Activated naive CD8-positive, alpha-beta T cell treated with anti-CD3 and anti-CD28 coated beads, Interleukin-2, amount 50 U/mL, for 16 hours (primary cell): Measurements from ENCODE around the gene EDA.
"Not testable (repeated sequence)": the region's sequence is repeated elsewhere in the genome, so short reads cannot be mapped to it uniquely, and the experiment has no call there.

Experiments
- DNase-seq: peaks from one replicate; pipeline ENCODE4 v3.0.0-alpha.2; 2020; ENCODE audit warnings: low read depth, low spot score

The EDA gene

GRCh38 chrX:69951753-69952152, 335.8 kb downstream of the EDA start:
- DNase-seq, result no peak

- DNase-seq, result no peak
These were observed 343.8 kb downstream of the EDA start for GRCh38 chrX:69959712-69960111.

- no peak for DNase-seq
These were observed 345.6 kb downstream of the EDA start for GRCh38 chrX:69961365-69962072.

- DNase-seq, result no peak
These were observed 353.0 kb downstream of the EDA start for GRCh38 chrX:69968950-69969349.

GRCh38 chrX:69969460-69969859, 353.5 kb downstream of the EDA start:
- no peak for DNase-seq

- DNase-seq, result no peak
These were observed 371.8 kb downstream of the EDA start for GRCh38 chrX:69987691-69988090.

GRCh38 chrX:69988955-69989394, 373.1 kb downstream of the EDA start:
- DNase-seq, result no peak

DNA sequence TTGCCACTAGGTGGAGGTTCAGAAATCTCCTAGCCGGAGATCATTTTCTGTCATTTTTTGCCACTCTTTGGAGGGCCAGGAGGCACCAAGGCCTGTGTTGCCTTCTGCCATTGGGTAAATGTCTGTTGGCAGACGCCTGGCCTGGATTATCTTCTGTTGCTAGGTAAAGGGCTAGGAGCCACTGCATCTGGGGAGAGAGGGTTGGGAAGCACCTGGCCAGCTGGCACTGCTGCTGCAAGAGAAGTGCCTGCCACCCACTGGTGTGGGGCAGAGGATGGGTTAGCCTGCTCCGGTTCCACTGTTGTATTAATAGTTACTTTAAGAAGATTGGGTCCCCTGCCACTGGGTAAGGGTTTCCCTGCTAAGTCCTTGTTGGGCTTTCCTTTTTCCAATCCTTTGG, 375.8 kb downstream of the EDA start:
- no peak for DNase-seq

GRCh38 chrX:69993494-69993893, 377.6 kb downstream of the EDA start:
- DNase-seq, result no peak

DNA sequence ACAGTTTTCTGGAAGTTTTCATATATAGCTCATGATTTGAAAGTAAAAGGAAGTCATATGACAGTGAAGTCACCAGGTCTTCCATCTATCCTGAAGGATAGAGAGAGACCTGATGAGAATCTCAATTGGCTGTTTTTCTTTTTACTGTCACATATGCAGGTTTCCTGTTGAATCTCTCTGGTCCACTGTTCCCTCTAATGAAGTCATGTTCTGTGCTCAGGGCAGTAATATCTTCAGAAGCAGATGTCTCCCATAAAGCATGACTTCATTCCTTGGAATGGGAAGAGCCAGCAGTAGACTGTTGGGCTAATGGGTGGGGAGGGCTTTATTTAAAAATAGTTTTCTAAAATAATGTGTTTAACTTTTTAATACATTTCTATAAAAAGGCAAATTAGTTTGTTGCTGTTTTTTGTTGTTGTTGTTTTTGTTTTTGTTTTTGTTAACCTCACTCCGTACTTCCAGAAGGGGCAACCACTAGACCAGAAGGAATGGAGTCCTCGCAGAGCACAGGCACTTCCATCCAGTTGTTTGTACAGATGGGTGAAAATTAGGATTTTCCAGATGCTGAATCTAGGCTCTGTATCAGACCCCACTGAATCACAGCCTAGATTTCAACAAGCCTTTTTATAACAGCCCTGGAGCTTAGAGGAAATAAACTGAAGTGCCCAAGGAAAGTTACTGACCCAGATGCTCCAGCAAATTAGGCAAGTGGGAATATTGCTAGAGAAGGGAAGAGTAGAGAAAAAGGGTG, 379.6 kb downstream of the EDA start:
- no peak for DNase-seq

- no peak for DNase-seq
These were observed 380.2 kb downstream of the EDA start for GRCh38 chrX:69996113-69996468.

DNA sequence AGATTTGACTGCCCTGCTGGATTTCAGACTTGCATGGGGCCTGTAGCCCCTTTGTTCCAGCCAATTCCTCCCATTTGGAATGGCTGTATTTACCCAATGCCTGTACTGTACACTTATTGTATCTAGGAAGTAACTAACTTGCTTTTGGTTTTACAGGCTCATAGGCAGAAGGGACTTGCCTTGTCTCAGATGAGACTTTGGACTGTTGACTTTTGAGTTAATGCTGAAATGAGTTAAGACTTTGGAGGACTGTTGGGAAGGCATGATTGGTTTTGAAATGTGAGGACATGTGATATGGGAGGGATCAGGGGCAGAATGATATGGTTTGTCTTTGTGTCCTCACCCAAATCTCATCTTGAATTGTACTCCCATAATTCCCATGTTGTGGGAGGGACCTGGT, 382.4 kb downstream of the EDA start:
- DNase-seq, result not testable (repeated sequence)

DNA sequence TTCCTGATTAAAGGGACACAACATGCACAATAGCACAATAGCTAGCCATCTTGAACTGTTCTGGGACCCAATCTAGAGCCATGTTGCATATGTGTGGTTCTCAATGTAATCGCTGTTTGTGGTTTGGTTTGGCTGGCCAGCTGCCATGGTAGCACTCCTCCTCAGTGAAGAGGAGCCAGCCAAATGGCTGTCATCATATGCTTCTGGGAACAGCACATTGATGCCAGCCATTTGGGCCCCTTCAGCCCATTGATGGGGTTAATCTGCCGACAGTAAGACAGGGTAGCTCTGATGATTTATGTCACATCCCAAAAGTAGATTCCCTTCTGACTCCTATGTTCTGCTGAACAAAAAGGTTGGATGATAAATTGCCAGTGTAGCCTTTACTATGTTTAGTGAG, 385.4 kb downstream of the EDA start:
- DNase-seq, result no peak

DNA sequence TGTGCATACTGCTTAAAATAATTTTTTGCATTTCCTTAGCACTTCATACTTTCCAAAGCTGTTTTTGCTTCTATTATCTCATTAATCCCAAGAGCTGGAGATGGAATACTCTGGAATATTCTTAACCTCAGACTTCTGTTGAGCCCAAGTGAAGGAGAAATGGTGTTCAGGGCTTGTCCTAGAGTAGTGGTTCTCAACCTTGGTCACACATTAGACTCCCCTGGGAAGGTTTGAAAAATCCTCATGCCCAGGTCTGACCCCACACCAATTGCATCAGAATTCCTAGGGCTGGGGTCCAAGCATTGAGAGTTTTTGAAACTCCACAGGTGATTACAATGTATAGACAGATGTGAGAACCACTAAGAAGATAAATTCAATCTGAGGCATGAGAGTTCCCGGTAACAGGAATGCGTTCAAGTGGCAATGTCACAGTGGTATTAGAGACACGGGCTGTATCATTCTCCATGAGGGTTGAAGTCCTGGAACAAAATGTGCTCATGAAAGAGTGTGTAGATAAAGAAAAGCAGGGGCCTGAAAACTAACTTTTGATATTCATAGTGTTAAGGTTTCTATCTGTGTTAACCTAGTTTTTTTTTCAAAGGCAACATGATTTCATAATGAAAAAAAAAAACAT, 385.9 kb downstream of the EDA start:
- DNase-seq, result no peak

DNA sequence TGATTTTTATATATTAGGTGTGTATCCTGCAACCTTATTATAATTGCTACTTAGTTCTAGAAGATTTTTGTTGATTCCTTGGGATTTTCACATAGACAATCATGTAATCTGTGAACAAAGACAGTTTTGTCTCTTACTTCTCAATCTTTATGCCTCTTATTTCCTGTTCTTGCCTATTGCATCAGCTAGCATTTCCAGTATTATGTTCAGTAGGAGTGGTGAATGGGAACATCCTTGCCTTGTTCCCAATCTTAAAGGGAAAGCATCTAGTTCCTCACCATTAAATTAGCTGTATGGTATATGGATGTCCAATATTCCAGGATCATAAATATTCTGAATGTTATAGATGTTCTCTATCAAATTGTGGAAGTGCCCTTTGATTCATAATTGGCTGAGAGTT, 392.0 kb downstream of the EDA start:
- no peak for DNase-seq

DNA sequence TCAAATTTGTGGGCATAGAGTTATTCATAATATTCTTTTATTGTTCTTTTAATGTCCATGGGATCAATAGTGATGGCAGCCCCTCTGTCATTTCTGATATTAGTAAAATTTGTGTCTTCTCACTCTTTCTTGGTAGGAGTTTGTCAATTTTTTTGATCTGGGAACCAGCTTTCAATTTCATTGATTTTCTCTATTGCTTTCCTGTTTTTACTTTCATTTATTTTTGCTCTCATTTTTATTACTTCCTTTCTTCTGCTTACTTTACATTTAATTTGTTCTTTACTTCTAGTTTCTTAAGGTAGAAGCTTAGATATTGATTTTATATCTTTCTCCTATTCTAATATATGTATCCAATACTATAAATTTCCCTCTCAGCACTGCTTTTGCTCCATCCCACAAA, 393.1 kb downstream of the EDA start:
- DNase-seq, result no peak

- DNase-seq, result no peak
These were observed 394.1 kb downstream of the EDA start for GRCh38 chrX:70009970-70010369.

- DNase-seq, result no peak
These were observed 396.8 kb downstream of the EDA start for GRCh38 chrX:70012756-70013155.

- DNase-seq, result no peak
These were observed 397.8 kb downstream of the EDA start for GRCh38 chrX:70013466-70014381.

- DNase-seq, result no peak
These were observed 400.6 kb downstream of the EDA start for GRCh38 chrX:70016513-70016912.

- no peak for DNase-seq
These were observed 406.7 kb downstream of the EDA start for GRCh38 chrX:70022616-70023015.

DNA sequence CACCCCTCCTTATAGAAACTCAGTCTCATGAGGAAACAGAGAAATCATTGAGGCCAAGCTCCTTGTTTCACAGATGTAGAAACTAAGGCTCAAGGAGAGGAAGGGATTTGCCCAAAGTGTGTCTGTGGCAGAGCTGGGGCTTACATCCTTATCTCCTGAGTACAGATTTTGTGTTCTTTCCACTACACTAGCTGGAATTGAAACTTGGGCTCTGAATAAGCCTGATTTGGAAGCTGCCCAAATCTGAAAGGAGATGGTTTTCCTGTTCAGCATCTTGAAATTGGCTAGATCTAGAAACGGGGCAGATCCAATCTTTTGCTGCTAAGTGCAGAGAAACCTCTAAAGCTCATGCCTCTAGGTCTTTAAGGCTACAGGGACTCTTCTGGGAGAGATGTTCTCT, 409.6 kb downstream of the EDA start:
- DNase-seq, result no peak
